ENCODE results near the gene NTRK3. TPM values are rescaled to one million over a fixed set of nuclear protein-coding genes. Genes with fewer than 3 reads are reported as not detected.

Gene NTRK3
- total RNA-seq, 1 experiment from 2014 or later: not detected

DNA sequence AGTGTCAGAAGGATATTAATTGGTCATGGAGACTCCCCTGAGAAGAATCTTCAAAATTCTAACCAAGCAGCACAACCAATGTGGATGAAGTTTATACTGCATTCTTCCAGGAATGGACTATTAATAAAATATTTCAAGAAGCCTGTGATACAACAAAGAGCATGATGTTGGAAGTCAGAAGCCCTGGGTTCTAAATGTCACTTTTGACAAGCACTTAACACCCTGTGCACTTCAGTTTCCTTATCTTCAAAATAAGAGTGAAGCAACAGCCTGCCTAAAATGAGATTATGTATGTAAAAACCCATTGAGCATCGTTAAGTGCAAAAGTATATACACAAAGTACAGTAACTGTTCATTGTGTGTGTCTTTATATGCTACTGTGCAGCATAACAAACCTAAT is 369.4 kb downstream of the NTRK3 start:
- no peak for DNase-seq (ENCODE audit: unreplicated experiment)
- H3K9me3 Mint-ChIP-seq (ENCODE audit: unreplicated experiment): peaks cover 26% of the 10 kb centered on the region
- H3K27me3 Mint-ChIP-seq (ENCODE audit: insufficient read depth, unreplicated experiment): no peaks in the 10 kb centered on the region
- H3K27ac Mint-ChIP-seq (ENCODE audit: low read depth, unreplicated experiment): no peak overlapping the region
- BruUV-seq (replicated peaks): no TSS peak
- TF ChIP-seq, protein P1, sequence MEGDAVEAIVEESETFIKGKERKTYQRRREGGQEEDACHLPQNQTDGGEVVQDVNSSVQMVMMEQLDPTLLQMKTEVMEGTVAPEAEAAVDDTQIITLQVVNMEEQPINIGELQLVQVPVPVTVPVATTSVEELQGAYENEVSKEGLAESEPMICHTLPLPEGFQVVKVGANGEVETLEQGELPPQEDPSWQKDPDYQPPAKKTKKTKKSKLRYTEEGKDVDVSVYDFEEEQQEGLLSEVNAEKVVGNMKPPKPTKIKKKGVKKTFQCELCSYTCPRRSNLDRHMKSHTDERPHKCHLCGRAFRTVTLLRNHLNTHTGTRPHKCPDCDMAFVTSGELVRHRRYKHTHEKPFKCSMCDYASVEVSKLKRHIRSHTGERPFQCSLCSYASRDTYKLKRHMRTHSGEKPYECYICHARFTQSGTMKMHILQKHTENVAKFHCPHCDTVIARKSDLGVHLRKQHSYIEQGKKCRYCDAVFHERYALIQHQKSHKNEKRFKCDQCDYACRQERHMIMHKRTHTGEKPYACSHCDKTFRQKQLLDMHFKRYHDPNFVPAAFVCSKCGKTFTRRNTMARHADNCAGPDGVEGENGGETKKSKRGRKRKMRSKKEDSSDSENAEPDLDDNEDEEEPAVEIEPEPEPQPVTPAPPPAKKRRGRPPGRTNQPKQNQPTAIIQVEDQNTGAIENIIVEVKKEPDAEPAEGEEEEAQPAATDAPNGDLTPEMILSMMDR (IDR thresholded peaks at IDR 0.05; ENCODE audit: unreplicated experiment): no peak
- H3K4me3 Mint-ChIP-seq (ENCODE audit: unreplicated experiment): no peak overlapping the region
- intact Hi-C loops (cut with micrococcal nuclease): no loop called here
- H3K4me1 Mint-ChIP-seq (ENCODE audit: insufficient read depth, unreplicated experiment): no peaks in the 10 kb centered on the region
- CTCF ChIA-PET: no interaction called here
- POLR2A ChIA-PET: no interaction called here
- H3K36me3 Mint-ChIP-seq (ENCODE audit: insufficient read depth, unreplicated experiment): peaks cover 6% of the 10 kb centered on the region

DNA sequence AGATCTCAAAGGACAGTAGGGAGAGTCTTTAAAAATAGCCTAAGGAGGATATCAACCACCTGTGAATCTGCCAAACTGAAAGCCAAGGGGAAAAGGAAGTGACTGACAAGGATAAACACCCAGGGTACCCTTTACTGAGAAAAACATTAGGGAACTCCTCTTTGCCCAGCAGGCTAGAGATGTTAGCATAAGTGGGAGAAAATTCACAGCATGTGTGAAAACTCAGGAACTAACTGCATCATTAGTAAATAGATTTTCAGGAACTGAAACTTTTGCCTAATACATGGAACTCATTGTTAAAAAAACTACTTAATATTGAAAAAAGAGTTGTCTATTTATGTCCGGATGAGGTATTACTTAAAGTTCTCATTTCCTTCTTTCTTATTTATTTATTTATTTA is 375.5 kb downstream of the NTRK3 start:
- Mint-ChIP-seq H3K9me3 (ENCODE audit: unreplicated experiment) (peaks cover 44% of the 10 kb centered on the region), H3K36me3 (ENCODE audit: insufficient read depth, unreplicated experiment) (no peaks in the 10 kb centered on the region), H3K27ac (ENCODE audit: low read depth, unreplicated experiment) (no peak overlapping the region), H3K27me3 (ENCODE audit: insufficient read depth, unreplicated experiment) (no peaks in the 10 kb centered on the region), H3K4me3 (ENCODE audit: unreplicated experiment) (no peak overlapping the region), H3K4me1 (ENCODE audit: insufficient read depth, unreplicated experiment) (no peaks in the 10 kb centered on the region)
- BruUV-seq (replicated peaks): no TSS peak
- TF ChIP-seq, protein P1 (IDR thresholded peaks at IDR 0.05; ENCODE audit: unreplicated experiment): no peak
- CTCF ChIA-PET: no interaction called here
- intact Hi-C loops (cut with micrococcal nuclease): no loop called here
- POLR2A ChIA-PET: no interaction called here
- no peak for DNase-seq (ENCODE audit: unreplicated experiment)

DNA sequence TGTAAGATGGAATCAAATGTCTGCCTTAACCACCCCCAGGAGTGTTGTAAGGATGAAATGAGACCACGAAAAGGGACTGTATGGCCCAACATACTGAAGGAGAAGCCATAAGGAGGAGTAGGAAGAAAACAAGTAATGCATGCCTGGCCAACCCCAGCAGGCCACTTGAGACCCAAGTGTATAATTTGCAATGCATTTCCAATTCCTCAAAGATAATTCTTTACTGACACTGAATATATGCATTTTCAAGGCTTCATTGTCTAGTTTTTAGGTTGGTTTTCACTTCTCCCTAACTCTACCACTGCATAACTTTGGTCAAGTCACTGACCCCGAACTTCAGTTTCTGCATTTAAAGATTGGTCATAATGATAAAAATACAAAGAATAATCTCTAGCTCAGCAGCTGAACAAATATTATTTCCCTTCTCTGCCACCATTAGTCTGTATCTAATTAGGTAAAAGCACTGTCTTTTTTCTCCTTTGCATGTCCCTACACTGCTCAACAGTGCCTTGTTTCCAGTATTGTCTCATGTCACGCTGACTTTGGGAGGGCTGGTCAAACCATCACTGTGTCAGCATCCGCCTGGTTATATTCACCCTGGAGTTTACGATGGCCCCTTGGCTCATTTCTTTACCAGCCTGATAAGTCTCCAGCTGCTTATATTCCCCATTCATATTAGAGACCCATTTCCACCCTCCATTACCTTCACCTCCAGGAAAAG is 378.6 kb downstream of the NTRK3 start:
- TF ChIP-seq, protein P1 (IDR thresholded peaks at IDR 0.05; ENCODE audit: unreplicated experiment): no peak
- Mint-ChIP-seq H3K4me1 (ENCODE audit: insufficient read depth, unreplicated experiment) (no peaks in the 10 kb centered on the region), H3K36me3 (ENCODE audit: insufficient read depth, unreplicated experiment) (no peaks in the 10 kb centered on the region), H3K27ac (ENCODE audit: low read depth, unreplicated experiment) (no peak overlapping the region), H3K4me3 (ENCODE audit: unreplicated experiment) (no peak overlapping the region), H3K9me3 (ENCODE audit: unreplicated experiment) (peaks cover 40% of the 10 kb centered on the region), H3K27me3 (ENCODE audit: insufficient read depth, unreplicated experiment) (no peaks in the 10 kb centered on the region)
- intact Hi-C loops (cut with micrococcal nuclease): no loop called here
- no TSS peak for BruUV-seq (replicated peaks)
- CTCF ChIA-PET: interaction anchor here (0.6 kb wide), 2 partner anchors 186 to 777 kb away, joined by 3 read pairs; no protein-coding TSS in a partner anchor
- POLR2A ChIA-PET: no interaction called here
- no peak for DNase-seq (ENCODE audit: unreplicated experiment)

DNA sequence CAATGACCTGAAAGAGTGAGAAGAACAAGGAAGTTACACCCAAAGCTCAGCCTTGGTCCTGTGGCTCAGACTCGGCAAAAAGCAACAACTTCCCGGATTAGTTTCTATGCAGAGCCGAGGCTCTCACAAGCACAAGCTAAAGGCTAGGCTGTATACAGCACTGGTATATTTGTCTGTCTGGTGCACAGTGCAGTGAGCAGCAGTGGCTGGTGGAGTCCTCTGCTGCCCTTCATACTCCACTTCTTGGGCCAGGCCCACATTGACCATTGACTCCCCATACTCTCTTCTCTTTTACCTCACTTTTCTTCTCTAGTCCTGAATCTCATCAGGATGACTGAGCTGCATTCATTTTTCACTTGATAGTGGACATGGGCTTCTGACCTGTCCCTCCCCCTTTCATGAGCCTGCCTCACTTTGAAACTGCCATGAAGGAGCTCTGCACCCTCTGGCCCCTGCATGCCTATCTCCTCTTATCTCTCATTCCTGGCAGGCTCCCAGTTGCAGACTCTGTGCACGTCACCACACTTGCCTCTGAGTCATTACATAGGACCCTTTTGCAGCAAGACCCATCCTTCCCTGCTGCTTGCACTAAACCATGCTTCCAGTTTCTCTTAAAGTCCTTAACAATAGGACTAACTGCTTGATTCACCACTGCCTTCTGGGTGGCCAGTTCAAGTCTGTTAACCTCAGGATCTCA is 379.3 kb downstream of the NTRK3 start:
- ChIA-PET POLR2A (no interaction called here), CTCF (interaction anchor here (0.6 kb wide), 2 partner anchors 397 to 776 kb away, joined by 3 to 4 read pairs; no protein-coding TSS in a partner anchor)
- intact Hi-C loops (cut with micrococcal nuclease): no loop called here
- Mint-ChIP-seq H3K4me1 (ENCODE audit: insufficient read depth, unreplicated experiment) (no peaks in the 10 kb centered on the region), H3K27ac (ENCODE audit: low read depth, unreplicated experiment) (no peak overlapping the region), H3K9me3 (ENCODE audit: unreplicated experiment) (peaks cover 47% of the 10 kb centered on the region), H3K36me3 (ENCODE audit: insufficient read depth, unreplicated experiment) (no peaks in the 10 kb centered on the region), H3K4me3 (ENCODE audit: unreplicated experiment) (no peak overlapping the region), H3K27me3 (ENCODE audit: insufficient read depth, unreplicated experiment) (no peaks in the 10 kb centered on the region)
- BruUV-seq (replicated peaks): no TSS peak
- no peak for DNase-seq (ENCODE audit: unreplicated experiment)
- TF ChIP-seq, protein P1 (IDR thresholded peaks at IDR 0.05; ENCODE audit: unreplicated experiment): no peak

All from MCF 10A (cell line).